Epithelial cell of proximal tubule (primary cell): ENCODE data around the gene ITGBL1. TPM values are rescaled to one million over a fixed set of nuclear protein-coding genes. Genes with fewer than 3 reads are reported as not detected.

Source experiments
- DNase-seq: peaks from one replicate; pipeline ENCODE4 v3.0.0-alpha.2; 2011; ENCODE audit warnings: low read depth
- H3K4me3 ChIP-seq: 2 replicates; pipeline ENCODE4 v1.5.1; 2011; ENCODE audit warnings: low read depth, mild to moderate bottlenecking, low read length
- total RNA-seq: library from RNA; depleted of rRNA; stranded (reverse); fragments of >200 nt; gene quantifications from 2 replicates; pipeline ENCODE4 v1.2.3, GENCODE V29; 2015
- TF ChIP-seq, protein P1 (sequence below): conservative IDR thresholded peaks from 2 replicates; pipeline ENCODE4 v1.5.1; 2012; ENCODE audit warnings: low read depth, mild to moderate bottlenecking, low read length

ITGBL1 gene
- total RNA-seq, 1 donor from 2014 or later: 1.1 TPM

GRCh38 chr13:101738336-101738735, 285.9 kb downstream of the ITGBL1 start:
- TF ChIP-seq, protein P1, sequence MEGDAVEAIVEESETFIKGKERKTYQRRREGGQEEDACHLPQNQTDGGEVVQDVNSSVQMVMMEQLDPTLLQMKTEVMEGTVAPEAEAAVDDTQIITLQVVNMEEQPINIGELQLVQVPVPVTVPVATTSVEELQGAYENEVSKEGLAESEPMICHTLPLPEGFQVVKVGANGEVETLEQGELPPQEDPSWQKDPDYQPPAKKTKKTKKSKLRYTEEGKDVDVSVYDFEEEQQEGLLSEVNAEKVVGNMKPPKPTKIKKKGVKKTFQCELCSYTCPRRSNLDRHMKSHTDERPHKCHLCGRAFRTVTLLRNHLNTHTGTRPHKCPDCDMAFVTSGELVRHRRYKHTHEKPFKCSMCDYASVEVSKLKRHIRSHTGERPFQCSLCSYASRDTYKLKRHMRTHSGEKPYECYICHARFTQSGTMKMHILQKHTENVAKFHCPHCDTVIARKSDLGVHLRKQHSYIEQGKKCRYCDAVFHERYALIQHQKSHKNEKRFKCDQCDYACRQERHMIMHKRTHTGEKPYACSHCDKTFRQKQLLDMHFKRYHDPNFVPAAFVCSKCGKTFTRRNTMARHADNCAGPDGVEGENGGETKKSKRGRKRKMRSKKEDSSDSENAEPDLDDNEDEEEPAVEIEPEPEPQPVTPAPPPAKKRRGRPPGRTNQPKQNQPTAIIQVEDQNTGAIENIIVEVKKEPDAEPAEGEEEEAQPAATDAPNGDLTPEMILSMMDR: no peak
- H3K4me3 ChIP-seq: no peak overlapping the region
- no peak for DNase-seq

DNA sequence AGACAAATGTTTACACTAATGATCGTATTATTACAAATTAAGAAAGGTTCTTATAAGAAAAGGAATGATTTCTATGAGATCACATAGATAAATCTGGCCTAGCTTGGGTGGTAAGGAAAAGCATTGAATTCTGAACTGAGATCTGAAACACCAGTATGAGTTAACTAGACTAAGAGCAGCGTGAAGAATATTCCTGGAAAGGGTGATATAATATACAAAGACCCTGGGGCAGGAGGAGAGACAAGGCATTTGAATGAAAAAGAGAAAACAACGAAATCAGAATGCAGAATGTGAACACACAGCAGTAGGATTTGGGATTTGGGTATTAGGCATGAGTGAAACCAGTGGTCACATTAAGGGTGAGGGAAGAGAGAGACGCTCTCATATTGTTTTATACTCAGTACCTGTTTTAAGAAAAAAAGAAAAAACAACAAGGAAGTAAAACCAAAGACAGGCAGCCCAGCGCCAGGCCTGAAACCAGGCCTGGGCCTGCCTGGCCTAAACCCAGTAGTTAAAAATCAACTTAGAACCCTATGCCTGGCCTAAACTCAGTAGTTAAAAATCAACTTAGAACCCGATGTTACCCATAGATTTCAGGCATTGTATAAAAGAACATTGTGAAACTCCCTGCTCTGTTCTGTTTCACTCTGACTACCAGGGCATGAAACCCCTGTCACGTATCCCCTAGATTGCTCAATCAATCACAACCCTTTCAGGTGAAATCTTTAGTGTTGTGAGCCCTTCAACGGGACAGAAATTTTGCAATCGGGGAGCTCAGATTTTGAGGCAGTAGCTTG, 287.1 kb downstream of the ITGBL1 start:
- DNase-seq: peak; percentile 87
- H3K4me3 ChIP-seq: no peak overlapping the region
- TF ChIP-seq, protein P1: no peak

DNA sequence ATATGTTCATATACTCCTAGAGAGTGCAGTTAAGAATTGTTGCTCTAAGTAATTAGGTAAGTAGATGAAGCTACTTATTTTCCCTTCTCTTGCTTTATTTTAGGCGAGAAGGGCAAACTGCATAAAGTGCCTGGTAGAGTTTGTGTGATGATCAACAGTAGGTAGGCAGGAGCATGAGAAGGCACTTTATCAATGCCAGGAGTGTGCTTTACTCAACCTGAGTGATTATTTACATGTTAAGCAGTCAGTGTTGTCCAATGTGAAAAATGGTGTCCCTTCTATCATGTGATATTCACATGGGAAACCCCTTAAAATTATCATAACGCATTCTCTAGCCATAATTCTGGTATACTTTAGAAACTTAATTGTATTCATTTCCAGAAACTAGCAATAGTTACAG, 294.0 kb downstream of the ITGBL1 start:
- H3K4me3 ChIP-seq: no peak overlapping the region
- TF ChIP-seq, protein P1: no peak
- no peak for DNase-seq

- no peak for DNase-seq
- TF ChIP-seq, protein P1: no peak
- no peak overlapping the region for H3K4me3 ChIP-seq
Measured at GRCh38 chr13:101747039-101747438, 294.6 kb downstream of the ITGBL1 start.

DNA sequence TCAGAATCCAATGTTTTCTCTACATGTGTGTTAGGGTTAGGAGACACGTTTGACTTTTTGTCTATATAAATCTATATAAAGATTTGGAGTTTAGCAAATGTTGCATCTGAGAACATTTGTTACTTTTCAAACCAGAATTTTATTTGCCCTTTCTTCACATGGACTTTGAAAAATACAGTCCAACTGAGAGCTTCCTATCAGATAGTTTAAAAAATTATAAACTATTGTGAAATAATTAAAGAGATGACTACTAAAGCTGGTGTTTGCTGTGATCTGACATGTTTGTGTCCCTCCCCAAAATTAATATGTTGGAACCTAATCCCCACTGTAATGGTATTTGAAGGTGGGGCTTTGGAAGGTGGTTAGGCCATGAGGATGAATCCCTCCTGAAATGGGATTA, 297.1 kb downstream of the ITGBL1 start:
- TF ChIP-seq, protein P1: no peak
- no peak overlapping the region for H3K4me3 ChIP-seq
- DNase-seq: no peak

DNA sequence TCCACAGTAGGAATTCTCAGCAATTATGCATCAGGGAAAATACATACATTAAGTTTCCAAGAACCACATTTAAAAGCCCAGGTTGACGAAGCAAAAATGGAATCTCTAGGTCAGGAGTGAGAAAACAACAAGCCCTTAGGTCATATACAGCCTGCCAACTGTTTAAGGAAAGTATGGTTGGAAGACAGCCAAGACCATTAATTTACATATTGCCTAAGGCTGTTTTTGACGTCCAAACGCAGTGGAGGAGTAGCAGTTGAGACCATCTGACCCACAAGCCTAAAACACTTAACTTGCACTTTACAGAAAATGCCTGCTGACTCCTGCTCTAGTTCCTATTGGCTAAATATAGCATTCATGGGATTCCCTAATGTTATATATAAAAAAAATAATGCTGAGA, 299.0 kb downstream of the ITGBL1 start:
- H3K4me3 ChIP-seq: no peak overlapping the region
- TF ChIP-seq, protein P1: no peak
- DNase-seq: peak; percentile 64

- H3K4me3 ChIP-seq: no peak overlapping the region
- DNase-seq: no peak
- TF ChIP-seq, protein P1: no peak
Measured at GRCh38 chr13:101752432-101752831, 300.0 kb downstream of the ITGBL1 start.
